DOHH2 (cell line): Measurements from ENCODE around the gene TRAP1.

Experiments
- CTCF ChIP-seq: fragments of 200-600 bp; sonication (generic); IDR thresholded peaks from one replicate; pipeline ENCODE4 v1.5.1; 2014; ENCODE audit warnings: antibody characterized with exemption, mild to moderate bottlenecking, low read depth, low read length; ENCODE audit not compliant: poor library complexity, severe bottlenecking
- EZH2phosphoT487 ChIP-seq: fragments of 200-600 bp; sonication (generic); IDR thresholded peaks from 2 replicates; pipeline ENCODE4 v1.6.1; 2017; ENCODE audit warnings: borderline replicate concordance, mild to moderate bottlenecking, antibody characterized with exemption, low read length, moderate library complexity, mixed read lengths

- TF ChIP-seq CTCF (no peak), EZH2phosphoT487 (no peak)
Measured at GRCh38 chr16:3681206-3681605, 36.1 kb downstream of the TRAP1 start.
